Measurements from ENCODE around the gene TNIK. TPM values are rescaled to one million over a fixed set of nuclear protein-coding genes. Genes with fewer than 3 reads are reported as not detected.

Gene TNIK
- total RNA-seq, 1 donor from 2014 or later = 33.9 TPM

DNA sequence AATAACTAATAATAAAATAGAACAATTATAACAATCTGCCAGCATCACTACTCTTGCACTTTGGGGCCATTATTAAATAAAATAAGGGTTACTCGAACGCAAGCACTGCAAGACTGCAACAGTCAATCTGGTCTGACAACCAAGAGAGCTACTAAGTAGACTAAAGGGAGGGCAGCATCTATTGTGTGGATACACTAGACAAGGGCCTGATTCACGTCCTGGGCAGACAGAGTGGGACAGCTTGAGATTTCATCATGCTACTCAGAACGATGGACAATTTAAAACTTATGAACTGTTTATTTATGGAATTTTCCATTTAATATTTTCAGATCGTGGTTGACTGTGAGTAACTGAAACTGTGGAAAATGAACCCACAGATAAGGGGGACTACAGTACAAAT is 39.5 kb downstream of the TNIK start:
- DNase-seq (ENCODE audit: low spot score) = no peak

GRCh38 chr3:171419457-171419856 is 40.7 kb downstream of the TNIK start:
- no peak for DNase-seq (ENCODE audit: low spot score)

- DNase-seq (ENCODE audit: low spot score) = peak; percentile 12
Observed at GRCh38 chr3:171417813-171418212, 42.4 kb downstream of the TNIK start.

DNA sequence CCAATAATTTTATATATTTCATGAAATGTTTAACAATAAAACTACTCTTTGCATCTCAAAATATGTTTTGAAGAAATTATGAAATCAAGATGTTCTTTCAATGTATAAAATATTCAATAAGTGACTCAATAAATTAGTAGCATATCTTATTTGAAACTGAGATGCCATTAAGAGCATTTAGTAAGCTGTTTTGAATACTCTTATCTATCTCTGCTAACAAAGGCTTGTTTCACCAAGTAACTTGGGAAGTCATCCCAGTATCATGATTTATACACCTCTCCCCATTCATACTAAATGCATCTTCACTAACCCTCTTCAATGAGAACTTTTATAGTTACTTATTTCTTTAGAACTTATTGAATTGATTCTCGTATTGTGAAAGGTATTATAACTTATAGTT is 43.1 kb downstream of the TNIK start:
- DNase-seq (ENCODE audit: low spot score) = no peak

- DNase-seq (ENCODE audit: low spot score) = no peak
Observed at GRCh38 chr3:171416666-171417065, 43.5 kb downstream of the TNIK start.

- DNase-seq (ENCODE audit: low spot score) = no peak
Observed at GRCh38 chr3:171416061-171416460, 44.1 kb downstream of the TNIK start.

DNA sequence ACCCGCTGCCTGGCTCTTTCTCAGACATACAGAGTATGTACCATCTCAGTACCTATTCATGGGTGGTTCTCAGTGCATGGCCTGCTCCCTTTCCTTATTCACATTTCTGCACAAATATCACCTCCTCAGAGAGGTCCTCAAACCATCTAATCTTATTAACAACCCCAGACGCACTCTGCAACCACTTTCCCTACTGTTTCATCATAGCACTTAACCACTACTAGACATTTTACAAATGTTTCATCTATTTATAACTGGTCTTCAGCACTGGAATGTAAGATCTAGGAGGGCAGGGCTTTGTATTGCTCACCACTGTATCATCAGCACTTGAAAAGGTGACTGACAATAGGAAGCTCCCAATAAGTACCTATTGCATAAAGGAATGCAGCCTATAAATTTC is 45.1 kb downstream of the TNIK start:
- DNase-seq (ENCODE audit: low spot score) = no peak

GRCh38 chr3:171412473-171412872 is 47.7 kb downstream of the TNIK start:
- DNase-seq (ENCODE audit: low spot score) = no peak

DNA sequence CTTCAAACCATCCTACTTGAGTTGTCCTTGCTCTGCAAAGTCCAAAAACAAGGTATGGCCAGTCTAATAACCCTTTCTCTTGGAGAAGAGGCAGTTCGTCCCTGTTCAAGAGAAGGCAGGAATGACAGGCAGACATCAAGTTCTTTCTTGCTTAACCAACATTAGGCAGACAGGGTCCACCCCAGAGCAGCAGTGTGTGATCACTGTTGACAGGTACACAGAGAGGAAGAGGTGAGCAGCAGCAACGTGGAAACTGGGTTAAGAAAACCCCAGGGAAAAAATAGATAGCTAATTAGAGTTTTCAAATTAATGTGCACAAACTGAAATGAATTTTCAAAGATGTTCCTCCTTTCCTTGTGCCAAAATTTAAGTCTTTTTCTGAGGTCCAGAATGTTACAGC is 48.2 kb downstream of the TNIK start:
- no peak for DNase-seq (ENCODE audit: low spot score)

GRCh38 chr3:171410186-171410585 is 50.0 kb downstream of the TNIK start:
- no peak for DNase-seq (ENCODE audit: low spot score)

DNA sequence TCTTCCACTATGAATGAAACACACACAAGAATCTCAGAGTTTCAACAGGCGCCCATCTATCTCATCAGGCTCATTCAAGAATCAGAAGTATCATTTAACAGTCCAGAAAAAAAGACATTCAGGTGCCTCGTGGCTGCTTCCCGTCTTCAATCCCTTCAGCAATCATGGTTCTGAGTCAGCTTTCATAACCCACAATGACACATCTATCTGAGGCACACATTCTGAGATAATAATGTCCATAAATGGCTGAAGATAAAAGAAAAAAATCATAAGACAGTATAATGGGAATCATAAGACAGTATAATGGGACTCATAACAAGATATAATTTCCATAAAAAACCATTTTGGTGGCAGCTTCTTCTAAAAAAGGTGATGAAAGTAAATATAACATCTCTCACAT is 52.4 kb downstream of the TNIK start:
- no peak for DNase-seq (ENCODE audit: low spot score)

DNA sequence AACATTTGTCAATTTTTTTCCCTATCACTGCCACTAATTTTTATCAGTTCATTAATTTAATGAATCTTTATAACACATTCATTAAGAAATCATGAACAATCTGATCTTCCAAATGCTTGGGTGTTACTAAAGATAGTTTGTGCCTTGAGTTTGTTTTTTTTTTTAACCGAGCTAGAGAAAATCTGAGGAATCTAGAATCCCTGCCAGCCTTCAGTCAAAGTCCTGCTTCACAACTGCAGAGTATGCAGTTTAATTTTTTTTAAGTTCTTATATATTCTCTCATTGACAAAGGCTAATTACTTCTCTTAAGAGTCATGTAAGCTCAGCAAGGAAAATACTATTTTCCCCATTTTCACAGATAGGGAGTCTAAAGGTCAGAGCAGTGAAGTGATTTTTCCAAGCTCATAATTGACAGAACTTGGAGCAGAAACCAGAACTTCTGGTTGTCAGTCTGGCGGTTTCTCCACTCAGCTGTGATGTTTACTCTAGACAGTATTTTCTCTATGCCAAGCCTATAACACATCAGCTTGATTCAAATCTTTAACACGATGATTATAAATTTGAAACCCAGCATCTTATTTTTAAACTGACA is 55.7 kb downstream of the TNIK start:
- DNase-seq (ENCODE audit: low spot score) = no peak

DNA sequence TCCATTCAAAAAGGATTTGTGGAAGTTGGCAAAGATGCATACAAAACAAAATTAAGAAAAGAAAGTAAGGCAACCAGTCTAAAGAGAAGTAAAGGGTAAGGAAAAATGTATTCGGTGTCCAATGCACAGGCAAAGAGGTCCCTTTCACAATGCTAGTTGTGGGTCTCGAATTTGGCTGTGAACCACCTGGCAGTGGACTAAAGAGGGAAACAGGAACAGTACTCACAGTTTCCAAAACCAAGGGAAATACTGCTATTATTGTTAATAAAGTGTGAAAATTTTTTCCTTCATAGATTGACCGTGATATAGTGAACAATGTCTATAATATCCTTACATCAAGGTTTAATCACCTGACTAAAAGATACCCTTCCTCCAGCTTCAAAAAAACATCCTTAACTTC is 57.9 kb downstream of the TNIK start:
- DNase-seq (ENCODE audit: low spot score) = no peak

- no peak for DNase-seq (ENCODE audit: low spot score)
Observed at GRCh38 chr3:171401432-171401831, 58.8 kb downstream of the TNIK start.

- DNase-seq (ENCODE audit: low spot score) = no peak
Observed at GRCh38 chr3:171399842-171400241, 60.4 kb downstream of the TNIK start.

DNA sequence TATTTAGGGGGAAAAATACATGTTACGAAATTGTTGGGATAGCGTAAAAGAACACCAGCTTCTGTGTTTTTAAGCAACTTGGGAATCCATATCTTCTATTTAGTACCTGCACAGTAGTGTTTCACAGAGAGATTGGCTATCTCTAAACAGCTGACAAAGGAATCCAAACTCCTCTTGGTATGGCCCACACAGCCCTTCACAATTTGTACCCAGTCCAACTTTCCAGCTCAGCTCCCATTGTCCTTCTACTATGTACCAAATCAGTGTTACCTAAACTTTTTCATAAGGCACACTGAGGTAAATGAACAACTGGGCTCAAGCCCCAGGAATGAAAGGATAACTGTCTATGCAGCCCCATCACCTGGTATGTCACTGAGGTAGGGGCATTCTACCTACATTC is 61.9 kb downstream of the TNIK start:
- DNase-seq (ENCODE audit: low spot score) = no peak

GRCh38 chr3:171397089-171397488 is 63.1 kb downstream of the TNIK start:
- no peak for DNase-seq (ENCODE audit: low spot score)

GRCh38 chr3:171396048-171396447 is 64.2 kb downstream of the TNIK start:
- no peak for DNase-seq (ENCODE audit: low spot score)

GRCh38 chr3:171393032-171393744 is 67.0 kb downstream of the TNIK start:
- DNase-seq (ENCODE audit: low spot score) = no peak

DNA sequence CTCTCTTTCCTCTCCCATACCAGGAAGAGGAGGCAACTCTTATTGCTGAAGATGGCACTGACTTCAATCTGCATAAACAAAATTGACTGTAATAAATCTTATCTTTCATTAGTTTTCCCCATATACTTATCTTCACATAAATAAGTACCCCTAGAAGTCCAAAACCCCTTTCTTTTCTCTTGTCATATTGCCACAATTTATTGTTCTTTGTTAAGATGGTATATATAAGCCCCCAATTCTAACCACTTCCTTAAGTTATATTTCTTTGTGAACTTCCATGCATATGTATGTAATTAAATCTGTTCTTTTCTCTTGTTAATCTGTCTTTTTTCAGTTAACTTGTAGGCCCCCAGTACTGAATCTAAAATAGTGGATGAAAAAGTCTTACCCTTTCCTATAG is 68.8 kb downstream of the TNIK start:
- no peak for DNase-seq (ENCODE audit: low spot score)

DNA sequence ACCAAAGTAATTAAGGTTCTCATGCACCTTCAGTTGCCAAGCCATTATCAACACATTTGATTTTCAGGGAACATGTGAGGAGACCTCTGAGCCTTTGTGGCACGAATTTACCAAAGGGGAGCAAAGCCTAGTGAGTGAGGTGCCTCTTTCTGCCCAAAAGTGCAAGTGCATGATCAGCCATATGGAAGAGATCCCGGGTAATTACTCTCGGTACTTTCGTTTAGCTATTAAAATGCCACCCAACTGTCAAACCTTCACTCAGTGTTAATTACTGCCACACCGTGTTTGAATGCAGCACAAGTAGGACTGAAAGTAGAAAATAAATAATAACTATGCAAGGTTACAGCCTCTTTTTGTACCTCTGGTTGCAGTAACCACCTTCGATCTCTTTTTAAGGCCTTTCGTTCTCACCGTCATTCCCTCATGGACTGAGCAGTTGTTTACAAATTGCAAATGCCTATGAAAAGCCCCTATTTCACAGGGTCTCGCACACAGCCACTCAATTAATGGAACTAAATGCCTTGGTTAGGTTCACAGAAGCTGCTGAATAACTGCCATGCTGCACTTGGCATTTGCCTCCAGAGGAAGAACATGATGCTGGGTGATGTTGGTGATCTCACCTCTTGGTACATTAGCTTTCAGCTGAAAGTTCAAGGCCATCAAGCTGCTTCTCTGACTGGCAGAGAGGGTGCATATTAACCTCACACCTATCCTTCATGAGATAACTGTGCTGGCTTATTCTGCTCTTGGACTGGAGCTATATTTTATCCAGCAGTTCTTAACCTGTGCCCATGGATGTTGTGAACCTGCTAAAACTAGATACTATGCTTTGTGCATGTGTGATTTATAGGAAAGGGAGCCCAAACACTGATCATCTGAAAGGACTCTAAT is 69.9 kb downstream of the TNIK start:
- no peak for DNase-seq (ENCODE audit: low spot score)

GRCh38 chr3:171389491-171389890 is 70.7 kb downstream of the TNIK start:
- no peak for DNase-seq (ENCODE audit: low spot score)

GRCh38 chr3:171388527-171388926 is 71.7 kb downstream of the TNIK start:
- DNase-seq (ENCODE audit: low spot score) = no peak
